HEK293 (cell line): Measurements from ENCODE around the gene P3H4.

Experiments
- CTCF ChIA-PET: fragments of 350-600 bp; formaldehyde crosslinking; extraction: SDS; loops from one replicate; lab custom pipeline; 2021; ENCODE audit warnings: antibody characterized with exemption; lab: Yijun Ruan, JAX
- POLR2A ChIA-PET: fragments of 300-600 bp; formaldehyde crosslinking; extraction: SDS; loops from one replicate; lab custom pipeline; 2020; ENCODE audit warnings: antibody characterized with exemption, inconsistent platforms; lab: Yijun Ruan, JAX
- H3K27ac ChIP-seq: fragments of 200-500 bp; sonication (Bioruptor generic); 2 replicates; pipeline ENCODE4 v1.5.1; 2014; ENCODE audit warnings: low read depth, low read length, control low read depth, inconsistent platforms; ENCODE audit errors: extremely low read depth
- H3K36me3 ChIP-seq, 2 experiments: fragments of 200-500 bp in 1 of 2; sonication (Bioruptor generic) in 1 of 2; 1 replicate in 1 of 2; 2 replicates in 1 of 2; pipeline ENCODE4 v1.5.1; 2014 to 2017; ENCODE audit warnings: inconsistent platforms in 2 of 2, low read length in 2 of 2; ENCODE audit not compliant: control insufficient read depth in 2 of 2, insufficient read depth in 1 of 2
- H3K4me1 ChIP-seq: fragments of 200-500 bp; sonication (Bioruptor generic); 2 replicates; pipeline ENCODE4 v1.5.1; 2014; ENCODE audit warnings: mild to moderate bottlenecking, low read length, inconsistent platforms; ENCODE audit not compliant: control insufficient read depth, insufficient read depth
- H3K4me3 ChIP-seq: 2 replicates; pipeline ENCODE4 v1.5.1; 2011; ENCODE audit warnings: low read depth, mild to moderate bottlenecking, control low read depth, low read length, moderate library complexity
- H3K9me3 ChIP-seq: fragments of 200-500 bp; sonication (Bioruptor generic); 2 replicates; pipeline ENCODE4 v1.5.1; 2014; ENCODE audit warnings: low read depth, low read length, inconsistent platforms; ENCODE audit not compliant: control insufficient read depth, insufficient read depth
- EGR2 ChIP-seq: fragments of 450-650 bp; formaldehyde crosslinking; IDR thresholded peaks from 2 replicates; pipeline ENCODE4 v1.5.1; 2016; ENCODE audit warnings: low read depth, missing biosample characterization, missing genetic modification characterization
- GLI2 ChIP-seq: fragments of 450-650 bp; formaldehyde crosslinking; IDR thresholded peaks from 2 replicates; pipeline ENCODE4; 2017; ENCODE audit warnings: missing biosample characterization, missing genetic modification characterization, low read depth, borderline replicate concordance
- GLI4 ChIP-seq: fragments of 450-650 bp; formaldehyde crosslinking; IDR thresholded peaks from 2 replicates; pipeline ENCODE4 v1.5.1; 2016; ENCODE audit warnings: missing biosample characterization, missing genetic modification characterization
- GLIS2 ChIP-seq: fragments of 450-650 bp; formaldehyde crosslinking; IDR thresholded peaks from 2 replicates; pipeline ENCODE4 v1.5.1; 2016; ENCODE audit warnings: missing biosample characterization, missing genetic modification characterization
- OSR2 ChIP-seq: fragments of 450-650 bp; formaldehyde crosslinking; IDR thresholded peaks from 2 replicates; pipeline ENCODE4 v1.5.1; 2016; ENCODE audit warnings: missing biosample characterization, missing genetic modification characterization
- REPIN1 ChIP-seq: fragments of 450-650 bp; formaldehyde crosslinking; IDR thresholded peaks from 2 replicates; pipeline ENCODE4 v1.5.1; 2017; ENCODE audit warnings: missing biosample characterization, missing genetic modification characterization, low read depth
- SCRT1 ChIP-seq: fragments of 450-650 bp; formaldehyde crosslinking; IDR thresholded peaks from 2 replicates; pipeline ENCODE4 v1.5.1; 2016; ENCODE audit warnings: missing biosample characterization, missing genetic modification characterization, borderline replicate concordance
- SP2 ChIP-seq: fragments of 450-650 bp; formaldehyde crosslinking; IDR thresholded peaks from 2 replicates; pipeline ENCODE4 v1.5.1; 2016; ENCODE audit warnings: missing biosample characterization, missing genetic modification characterization
- SP7 ChIP-seq: fragments of 450-650 bp; formaldehyde crosslinking; IDR thresholded peaks from 2 replicates; pipeline ENCODE4 v1.5.1; 2016; ENCODE audit warnings: missing biosample characterization, missing genetic modification characterization
- YY2 ChIP-seq: fragments of 450-650 bp; formaldehyde crosslinking; IDR thresholded peaks from 2 replicates; pipeline ENCODE4 v1.5.1; 2016; ENCODE audit warnings: missing biosample characterization, missing genetic modification characterization
- ZBTB1 ChIP-seq: fragments of 450-650 bp; formaldehyde crosslinking; IDR thresholded peaks from 2 replicates; pipeline ENCODE4 v1.5.1; 2016; ENCODE audit warnings: missing biosample characterization, missing genetic modification characterization
- ZNF121 ChIP-seq: fragments of 450-650 bp; formaldehyde crosslinking; IDR thresholded peaks from 2 replicates; pipeline ENCODE4 v1.5.1; 2016; ENCODE audit warnings: missing biosample characterization, missing genetic modification characterization
- ZNF175 ChIP-seq: fragments of 450-650 bp; formaldehyde crosslinking; IDR thresholded peaks from 2 replicates; pipeline ENCODE4 v1.5.1; 2016; ENCODE audit warnings: missing biosample characterization, missing genetic modification characterization
- ZNF211 ChIP-seq: fragments of 450-650 bp; formaldehyde crosslinking; IDR thresholded peaks from 2 replicates; pipeline ENCODE4 v1.5.1; 2016; ENCODE audit warnings: low read depth, missing biosample characterization, missing genetic modification characterization
- ZNF274 ChIP-seq, 2 experiments: fragments of 200-500 bp in 1 of 2; fragments of 450-650 bp in 1 of 2; sonication (Bioruptor generic) in 1 of 2; formaldehyde crosslinking in 1 of 2; IDR thresholded peaks; 2 replicates each; pipeline versions ENCODE4 v1.5.1 to v1.6.1; 2014 to 2016; ENCODE audit warnings: borderline replicate concordance in 1 of 2, inconsistent platforms in 1 of 2, low read length in 1 of 2, missing biosample characterization in 1 of 2, missing genetic modification characterization in 1 of 2
- ZNF302 ChIP-seq: fragments of 450-650 bp; formaldehyde crosslinking; IDR thresholded peaks from 2 replicates; pipeline ENCODE4 v1.5.1; 2016; ENCODE audit warnings: missing biosample characterization, missing genetic modification characterization, low read depth
- ZNF335 ChIP-seq: fragments of 450-650 bp; formaldehyde crosslinking; conservative IDR thresholded peaks from 2 replicates; pipeline ENCODE4 v1.5.1; 2016; ENCODE audit warnings: missing biosample characterization, missing genetic modification characterization
- ZNF423 ChIP-seq: fragments of 450-650 bp; formaldehyde crosslinking; IDR thresholded peaks from 2 replicates; pipeline ENCODE4 v1.5.1; 2016; ENCODE audit warnings: missing biosample characterization, missing genetic modification characterization
- ZNF530 ChIP-seq: fragments of 450-650 bp; formaldehyde crosslinking; IDR thresholded peaks from 2 replicates; pipeline ENCODE4 v1.5.1; 2016; ENCODE audit warnings: low read depth, missing biosample characterization, missing genetic modification characterization
- ZNF624 ChIP-seq: fragments of 450-650 bp; formaldehyde crosslinking; IDR thresholded peaks from 2 replicates; pipeline ENCODE4 v1.5.1; 2017; ENCODE audit warnings: missing biosample characterization, missing genetic modification characterization
- ZNF626 ChIP-seq: fragments of 450-650 bp; sonication (Bioruptor Pico); formaldehyde crosslinking; IDR thresholded peaks from 2 replicates; pipeline ENCODE4 v1.5.1; 2018; ENCODE audit warnings: missing biosample characterization, missing genetic modification characterization, inconsistent platforms
- ZNF768 ChIP-seq: fragments of 450-650 bp; formaldehyde crosslinking; IDR thresholded peaks from 2 replicates; pipeline ENCODE4 v1.5.1; 2018; ENCODE audit warnings: missing biosample characterization, mild to moderate bottlenecking, missing genetic modification characterization
- ZNF777 ChIP-seq: fragments of 450-650 bp; formaldehyde crosslinking; IDR thresholded peaks from 2 replicates; pipeline ENCODE4 v1.5.1; 2017; ENCODE audit warnings: missing biosample characterization, missing genetic modification characterization, borderline replicate concordance
- TF ChIP-seq, protein P1 (sequence below): fragments of 450-650 bp; formaldehyde crosslinking; IDR thresholded peaks from 2 replicates; pipeline ENCODE4 v1.5.1; 2016; ENCODE audit warnings: missing biosample characterization, missing genetic modification characterization
- TF ChIP-seq, protein P2 (sequence below): fragments of 450-650 bp; formaldehyde crosslinking; optimal IDR thresholded peaks from 2 replicates; pipeline ENCODE3; 2016; ENCODE audit warnings: missing biosample characterization, mild to moderate bottlenecking, missing genetic modification characterization
- TF ChIP-seq, protein P3 (sequence below): fragments of 450-650 bp; formaldehyde crosslinking; IDR thresholded peaks from 2 replicates; pipeline ENCODE4 v1.5.1; 2017; ENCODE audit warnings: missing biosample characterization, mild to moderate bottlenecking, missing genetic modification characterization, moderate library complexity
- TF ChIP-seq, protein P4 (sequence below): fragments of 450-650 bp; formaldehyde crosslinking; IDR thresholded peaks from 2 replicates; pipeline ENCODE4 v1.5.1; 2017; ENCODE audit warnings: missing biosample characterization, missing genetic modification characterization

The P3H4 gene

DNA sequence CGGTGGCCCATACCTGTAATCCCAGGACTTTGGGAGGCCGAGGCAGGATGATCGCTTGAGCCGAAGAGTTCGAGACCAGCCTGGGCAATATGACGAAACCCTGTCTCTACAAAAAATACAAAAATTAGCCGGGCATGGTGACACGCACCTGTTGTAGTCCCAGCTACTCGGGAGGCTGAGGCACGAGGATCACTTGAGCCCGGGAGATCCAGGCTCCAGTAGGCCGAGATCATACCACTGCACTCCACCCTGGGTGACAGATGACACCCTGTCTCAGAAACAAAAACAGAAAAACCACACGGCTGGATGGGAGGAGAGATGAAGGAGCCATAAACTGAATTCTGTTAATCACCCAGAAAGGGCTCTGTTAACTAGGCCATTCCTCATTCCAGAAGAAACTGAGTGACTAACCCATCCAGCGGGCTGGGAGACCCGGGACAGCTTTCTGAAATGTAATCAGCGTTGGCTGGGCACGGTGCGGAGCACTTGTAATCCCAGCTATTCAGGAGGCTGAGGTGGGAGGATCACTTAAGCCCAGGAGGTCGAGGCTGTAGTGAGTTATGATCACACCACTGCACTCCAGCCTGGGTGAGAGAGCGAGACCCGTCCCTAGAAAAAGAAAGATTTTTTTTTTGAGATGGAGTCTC is 24.9 kb upstream of the P3H4 start (continued):
- TF ChIP-seq, protein P1, sequence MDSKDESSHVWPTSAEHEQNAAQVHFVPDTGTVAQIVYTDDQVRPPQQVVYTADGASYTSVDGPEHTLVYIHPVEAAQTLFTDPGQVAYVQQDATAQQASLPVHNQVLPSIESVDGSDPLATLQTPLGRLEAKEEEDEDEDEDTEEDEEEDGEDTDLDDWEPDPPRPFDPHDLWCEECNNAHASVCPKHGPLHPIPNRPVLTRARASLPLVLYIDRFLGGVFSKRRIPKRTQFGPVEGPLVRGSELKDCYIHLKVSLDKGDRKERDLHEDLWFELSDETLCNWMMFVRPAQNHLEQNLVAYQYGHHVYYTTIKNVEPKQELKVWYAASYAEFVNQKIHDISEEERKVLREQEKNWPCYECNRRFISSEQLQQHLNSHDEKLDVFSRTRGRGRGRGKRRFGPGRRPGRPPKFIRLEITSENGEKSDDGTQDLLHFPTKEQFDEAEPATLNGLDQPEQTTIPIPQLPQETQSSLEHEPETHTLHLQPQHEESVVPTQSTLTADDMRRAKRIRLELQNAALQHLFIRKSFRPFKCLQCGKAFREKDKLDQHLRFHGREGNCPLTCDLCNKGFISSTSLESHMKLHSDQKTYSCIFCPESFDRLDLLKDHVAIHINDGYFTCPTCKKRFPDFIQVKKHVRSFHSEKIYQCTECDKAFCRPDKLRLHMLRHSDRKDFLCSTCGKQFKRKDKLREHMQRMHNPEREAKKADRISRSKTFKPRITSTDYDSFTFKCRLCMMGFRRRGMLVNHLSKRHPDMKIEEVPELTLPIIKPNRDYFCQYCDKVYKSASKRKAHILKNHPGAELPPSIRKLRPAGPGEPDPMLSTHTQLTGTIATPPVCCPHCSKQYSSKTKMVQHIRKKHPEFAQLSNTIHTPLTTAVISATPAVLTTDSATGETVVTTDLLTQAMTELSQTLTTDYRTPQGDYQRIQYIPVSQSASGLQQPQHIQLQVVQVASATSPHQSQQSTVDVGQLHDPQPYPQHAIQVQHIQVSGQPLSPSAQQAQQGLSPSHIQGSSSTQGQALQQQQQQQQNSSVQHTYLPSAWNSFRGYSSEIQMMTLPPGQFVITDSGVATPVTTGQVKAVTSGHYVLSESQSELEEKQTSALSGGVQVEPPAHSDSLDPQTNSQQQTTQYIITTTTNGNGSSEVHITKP (tag by site-specific recombination) = peak; percentile 84
- TF ChIP-seq ZNF175 = no peak
- no peak for TF ChIP-seq ZNF211 (tag by site-specific recombination)
- TF ChIP-seq SCRT1 (tag by site-specific recombination) = peak; percentile 80
- TF ChIP-seq ZNF423 (tag by site-specific recombination) = peak; percentile 7; the same call in 1 of the 2 replicates

DNA sequence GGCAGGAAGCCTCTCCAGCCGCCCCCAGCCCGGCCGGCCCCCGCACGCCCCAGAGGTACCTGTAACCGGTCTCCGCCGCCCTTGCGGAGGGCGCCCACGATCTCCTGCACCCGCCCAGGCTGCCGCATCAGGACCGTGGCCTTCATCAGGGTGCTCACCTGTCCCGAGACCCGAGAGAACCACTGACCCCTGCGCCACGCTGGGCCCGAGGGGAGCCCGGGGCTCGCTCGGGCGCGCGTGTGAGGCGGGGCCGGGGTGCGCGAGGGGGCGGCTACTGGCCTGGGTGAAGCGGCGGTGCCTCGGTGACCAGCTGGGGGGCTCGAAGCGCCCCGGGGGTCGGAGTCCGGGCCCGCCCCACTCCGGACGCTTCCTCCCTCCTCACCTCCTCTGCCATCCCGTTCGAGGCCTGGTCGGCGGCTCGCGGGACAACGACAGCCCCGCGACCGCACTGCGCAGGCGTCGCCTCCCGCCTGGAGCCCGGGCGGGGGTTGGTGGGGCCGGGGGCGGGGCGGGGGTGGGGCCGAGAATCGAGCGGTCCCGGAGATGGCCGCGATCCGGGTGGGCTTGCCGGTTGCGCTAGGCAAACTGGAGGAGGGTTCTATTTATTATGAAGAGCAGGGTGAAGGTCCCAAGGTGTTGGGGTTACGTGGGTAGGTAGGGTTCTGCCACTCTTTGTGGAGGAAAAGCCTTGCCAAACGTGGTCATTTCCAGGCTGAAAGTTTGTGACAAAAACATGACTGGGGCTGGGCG is 24.2 kb upstream of the P3H4 start, which contains the start of gene NT5C3B:
Gene NT5C3B (minus strand): TSS at position 433 of the 750 bp plus-strand sequence. CDS start 39 bp downstream, at position 394.
- Histone ChIP-seq H3K9me3 (no peaks in the 10 kb centered on the region), H3K27ac (peak within 1 kb of the TSS; percentile 87), H3K36me3 (peaks cover 36 to 37% of the 10 kb centered on the region in 2 experiments), H3K4me1 (peaks cover 4% of the 10 kb centered on the region), H3K4me3 (peak within 1 kb of the TSS; percentile 95)
- CTCF ChIA-PET = interaction anchor here (0.6 to 1.5 kb wide), 4 partner anchors 17 to 1418 kb away, joined by 3 to 6 read pairs (median 4); partner anchors contain the start of genes JUP and TOP2A
- POLR2A ChIA-PET = interaction anchor here (0.6 to 2.8 kb wide), 7 partner anchors 13 to 181 kb away, joined by 4 to 25 read pairs (median 5); partner anchors contain the start of genes ACLY, DNAJC7, FKBP10 and KLHL11
- TF ChIP-seq ZNF175 = no peak
- TF ChIP-seq GLIS2 = peak; percentile 74
- no peak for TF ChIP-seq ZNF777 (tag by site-specific recombination)
- TF ChIP-seq EGR2 (tag by site-specific recombination) = peak; percentile 85
- TF ChIP-seq ZNF624 (tag by site-specific recombination) = no peak
- no peak for TF ChIP-seq YY2 (tag by site-specific recombination)
- TF ChIP-seq ZNF626 (tag by site-specific recombination) = no peak
- no peak for TF ChIP-seq ZBTB1
- TF ChIP-seq OSR2 (tag by site-specific recombination) = no peak
- TF ChIP-seq ZNF530 (tag by site-specific recombination) = no peak
- no peak for TF ChIP-seq GLI2
- TF ChIP-seq SP2 = peak; percentile 43
- TF ChIP-seq ZNF768 = no peak
- TF ChIP-seq SP7 = peak; percentile 57; the same call in 1 of the 2 replicates
- TF ChIP-seq ZNF121 = no peak
- TF ChIP-seq, protein P2, sequence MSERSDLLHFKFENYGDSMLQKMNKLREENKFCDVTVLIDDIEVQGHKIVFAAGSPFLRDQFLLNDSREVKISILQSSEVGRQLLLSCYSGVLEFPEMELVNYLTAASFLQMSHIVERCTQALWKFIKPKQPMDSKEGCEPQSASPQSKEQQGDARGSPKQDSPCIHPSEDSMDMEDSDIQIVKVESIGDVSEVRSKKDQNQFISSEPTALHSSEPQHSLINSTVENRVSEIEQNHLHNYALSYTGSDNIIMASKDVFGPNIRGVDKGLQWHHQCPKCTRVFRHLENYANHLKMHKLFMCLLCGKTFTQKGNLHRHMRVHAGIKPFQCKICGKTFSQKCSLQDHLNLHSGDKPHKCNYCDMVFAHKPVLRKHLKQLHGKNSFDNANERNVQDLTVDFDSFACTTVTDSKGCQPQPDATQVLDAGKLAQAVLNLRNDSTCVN = peak; percentile 68
- TF ChIP-seq GLI4 = no peak
- no peak for TF ChIP-seq REPIN1 (tag by site-specific recombination)
- TF ChIP-seq ZNF274 (IDR thresholded peaks at IDR 0.05; ENCODE audit: low read length) = no peak
- TF ChIP-seq ZNF274 (tag by site-specific recombination; IDR thresholded peaks at IDR 0.05; ENCODE audit: borderline replicate concordance) = no peak
- peak; percentile 15; the same call in 1 of the 2 replicates for TF ChIP-seq ZNF335 (tag by site-specific recombination)
- TF ChIP-seq, protein P3, sequence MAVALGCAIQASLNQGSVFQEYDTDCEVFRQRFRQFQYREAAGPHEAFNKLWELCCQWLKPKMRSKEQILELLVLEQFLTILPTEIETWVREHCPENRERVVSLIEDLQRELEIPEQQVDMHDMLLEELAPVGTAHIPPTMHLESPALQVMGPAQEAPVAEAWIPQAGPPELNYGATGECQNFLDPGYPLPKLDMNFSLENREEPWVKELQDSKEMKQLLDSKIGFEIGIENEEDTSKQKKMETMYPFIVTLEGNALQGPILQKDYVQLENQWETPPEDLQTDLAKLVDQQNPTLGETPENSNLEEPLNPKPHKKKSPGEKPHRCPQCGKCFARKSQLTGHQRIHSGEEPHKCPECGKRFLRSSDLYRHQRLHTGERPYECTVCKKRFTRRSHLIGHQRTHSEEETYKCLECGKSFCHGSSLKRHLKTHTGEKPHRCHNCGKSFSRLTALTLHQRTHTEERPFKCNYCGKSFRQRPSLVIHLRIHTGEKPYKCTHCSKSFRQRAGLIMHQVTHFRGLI = no peak
- TF ChIP-seq, protein P4, sequence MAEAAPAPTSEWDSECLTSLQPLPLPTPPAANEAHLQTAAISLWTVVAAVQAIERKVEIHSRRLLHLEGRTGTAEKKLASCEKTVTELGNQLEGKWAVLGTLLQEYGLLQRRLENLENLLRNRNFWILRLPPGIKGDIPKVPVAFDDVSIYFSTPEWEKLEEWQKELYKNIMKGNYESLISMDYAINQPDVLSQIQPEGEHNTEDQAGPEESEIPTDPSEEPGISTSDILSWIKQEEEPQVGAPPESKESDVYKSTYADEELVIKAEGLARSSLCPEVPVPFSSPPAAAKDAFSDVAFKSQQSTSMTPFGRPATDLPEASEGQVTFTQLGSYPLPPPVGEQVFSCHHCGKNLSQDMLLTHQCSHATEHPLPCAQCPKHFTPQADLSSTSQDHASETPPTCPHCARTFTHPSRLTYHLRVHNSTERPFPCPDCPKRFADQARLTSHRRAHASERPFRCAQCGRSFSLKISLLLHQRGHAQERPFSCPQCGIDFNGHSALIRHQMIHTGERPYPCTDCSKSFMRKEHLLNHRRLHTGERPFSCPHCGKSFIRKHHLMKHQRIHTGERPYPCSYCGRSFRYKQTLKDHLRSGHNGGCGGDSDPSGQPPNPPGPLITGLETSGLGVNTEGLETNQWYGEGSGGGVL (tag by site-specific recombination) = peak; percentile 33; the same call in 1 of the 2 replicates
- TF ChIP-seq ZNF302 (tag by site-specific recombination) = no peak
